Skin of body (tissue), 2 donors: ENCODE results near the gene ROBO4. TPM values are rescaled to one million over a fixed set of nuclear protein-coding genes. Genes with fewer than 3 reads are reported as not detected.

Source experiments
- DNase-seq: peaks from one replicate; lab custom pipeline; 2025; lab: John Stamatoyannopoulos, UW
- total RNA-seq: library from RNA; depleted of rRNA; stranded (reverse); fragments of >200 nt; gene quantifications from one replicate; pipeline ENCODE4 v1.2.3, GENCODE V29; 2014

The ROBO4 gene
- total RNA-seq, 1 donor from 2014 or later: 9.7 TPM

- no peak for DNase-seq
Measured at GRCh38 chr11:124919898-124920297, 22.2 kb upstream of the ROBO4 start.

- DNase-seq: no peak
Measured at GRCh38 chr11:124918950-124919349, 21.3 kb upstream of the ROBO4 start, which contains the start of gene HEPN1. Gene HEPN1, plus strand, starts transcription at chr11:124919250.

- no peak for DNase-seq
Measured at GRCh38 chr11:124917115-124917637, 19.5 kb upstream of the ROBO4 start.

- DNase-seq: no peak
Measured at GRCh38 chr11:124916370-124916710, 18.7 kb upstream of the ROBO4 start.

GRCh38 chr11:124915541-124916369, 18.1 kb upstream of the ROBO4 start:
- DNase-seq: no peak

GRCh38 chr11:124902616-124903015, 5.0 kb upstream of the ROBO4 start:
- DNase-seq: no peak

GRCh38 chr11:124900464-124900863, 2.8 kb upstream of the ROBO4 start:
- no peak for DNase-seq

GRCh38 chr11:124899383-124900145, 1.9 kb upstream of the ROBO4 start:
- DNase-seq: no peak

GRCh38 chr11:124898711-124899110, 1.0 kb upstream of the ROBO4 start:
- DNase-seq: peak; percentile 29

GRCh38 chr11:124898263-124898680, 607 bp upstream of the ROBO4 start:
- no peak for DNase-seq

GRCh38 chr11:124896821-124897391, 759 bp downstream of the ROBO4 start:
- DNase-seq: peak; percentile 57

GRCh38 chr11:124896071-124896750, 1.5 kb downstream of the ROBO4 start:
- DNase-seq: no peak

- no peak for DNase-seq
Measured at GRCh38 chr11:124895471-124895971, 2.1 kb downstream of the ROBO4 start.

GRCh38 chr11:124894606-124895430, 2.8 kb downstream of the ROBO4 start:
- DNase-seq: no peak

- DNase-seq: no peak
Measured at GRCh38 chr11:124893781-124894401, 3.8 kb downstream of the ROBO4 start.

GRCh38 chr11:124892750-124893454, 4.8 kb downstream of the ROBO4 start:
- DNase-seq: no peak

- DNase-seq: no peak
Measured at GRCh38 chr11:124892146-124892545, 5.5 kb downstream of the ROBO4 start.

GRCh38 chr11:124891373-124891861, 6.2 kb downstream of the ROBO4 start:
- no peak for DNase-seq
